ENCODE data around the gene PLCB2.
A peak's percentile ranks its signal among the peaks of the same experiment; 100 is the strongest.

Gene PLCB2

GRCh38 chr15:40283615-40284300 is 24.0 kb downstream of the PLCB2 start:
- DNase-seq: no peak

- DNase-seq: no peak
Observed at GRCh38 chr15:40282869-40283614, 24.7 kb downstream of the PLCB2 start, which contains the start of gene ANKRD63. TSS of gene ANKRD63 (minus strand) at chr15:40283064. CDS start at chr15:40282586, 478 bp downstream.

GRCh38 chr15:40282147-40282868 is 25.4 kb downstream of the PLCB2 start:
- DNase-seq: no peak

GRCh38 chr15:40281801-40282146 is 26.0 kb downstream of the PLCB2 start:
- no peak for DNase-seq

- no peak for DNase-seq
Observed at GRCh38 chr15:40281057-40281800, 26.5 kb downstream of the PLCB2 start.

- no peak for DNase-seq
Observed at GRCh38 chr15:40280260-40281056, 27.3 kb downstream of the PLCB2 start.

GRCh38 chr15:40279437-40280141 is 28.1 kb downstream of the PLCB2 start:
- DNase-seq: peak; percentile 76

- no peak for DNase-seq
Observed at GRCh38 chr15:40278026-40278425, 29.7 kb downstream of the PLCB2 start.

GRCh38 chr15:40277471-40277870 is 30.3 kb downstream of the PLCB2 start:
- no peak for DNase-seq

- no peak for DNase-seq
Observed at GRCh38 chr15:40276927-40277326, 30.8 kb downstream of the PLCB2 start.

GRCh38 chr15:40275954-40276353 is 31.8 kb downstream of the PLCB2 start:
- DNase-seq: no peak

- DNase-seq: no peak
Observed at GRCh38 chr15:40275523-40275922, 32.2 kb downstream of the PLCB2 start.

GRCh38 chr15:40274350-40275274 is 33.1 kb downstream of the PLCB2 start:
- DNase-seq: peak; percentile 76

- no peak for DNase-seq
Observed at GRCh38 chr15:40273428-40273827, 34.3 kb downstream of the PLCB2 start.

GRCh38 chr15:40272485-40273056 is 35.2 kb downstream of the PLCB2 start:
- DNase-seq: no peak

GRCh38 chr15:40271685-40272484 is 35.9 kb downstream of the PLCB2 start:
- no peak for DNase-seq

- DNase-seq: no peak
Observed at GRCh38 chr15:40270246-40270995, 37.3 kb downstream of the PLCB2 start.

- no peak for DNase-seq
Observed at GRCh38 chr15:40269604-40270003, 38.1 kb downstream of the PLCB2 start.

Data from right hindlimb (tissue), 1 donor.